Subcutaneous abdominal adipose tissue (tissue), 5 donors: ENCODE results near the gene PDCD2.
"Not testable (repeated sequence)": the region's sequence is repeated elsewhere in the genome, so short reads cannot be mapped to it uniquely, and the experiment has no call there.

ENCODE experiments used
- H3K27ac ChIP-seq: one replicate; pipeline ENCODE4 v1.7.0; 2013; ENCODE audit warnings: low read depth, mild to moderate bottlenecking, inconsistent platforms, low read length, moderate library complexity
- H3K27me3 ChIP-seq, 5 donors: one replicate each; pipeline ENCODE4 v1.7.0; 2013; ENCODE audit warnings: low read length in 5 of 5, inconsistent platforms in 1 of 5; ENCODE audit not compliant: control insufficient read depth in 5 of 5, insufficient read depth in 4 of 5
- H3K36me3 ChIP-seq, 5 donors: one replicate each; pipeline ENCODE4 v1.7.0; 2013; ENCODE audit warnings: low read length in 5 of 5; ENCODE audit not compliant: control insufficient read depth in 5 of 5, insufficient read depth in 5 of 5
- H3K4me1 ChIP-seq, 5 donors: one replicate each; pipeline ENCODE4 v1.7.0; 2013; ENCODE audit warnings: low read length in 5 of 5, mild to moderate bottlenecking in 3 of 5, moderate library complexity in 1 of 5; ENCODE audit not compliant: control insufficient read depth in 5 of 5, insufficient read depth in 5 of 5
- H3K4me3 ChIP-seq, 5 donors: one replicate each; pipeline ENCODE4 v1.7.0; 2013; ENCODE audit warnings: low read length in 5 of 5, low read depth in 1 of 5
- H3K9ac ChIP-seq, 5 donors: one replicate each; pipeline ENCODE4 v1.7.0; 2013; ENCODE audit warnings: low read length in 5 of 5, mild to moderate bottlenecking in 4 of 5, moderate library complexity in 3 of 5
- H3K9me3 ChIP-seq, 5 donors: one replicate each; pipeline ENCODE4 v1.7.0; 2013; ENCODE audit warnings: low read length in 5 of 5; ENCODE audit not compliant: control insufficient read depth in 5 of 5
- donor health status: healthy.
- donor health status: healthy.
- donor health status: healthy.
- donor health status: healthy.
- donor health status: healthy.

The PDCD2 gene

GRCh38 chr6:170529839-170530469, 54.5 kb downstream of the PDCD2 start:
- Histone ChIP-seq H3K27ac (no peak overlapping the region), H3K9me3 (no peaks in the 10 kb centered on the region), H3K27me3 (no peaks in the 10 kb centered on the region), H3K4me3 (no peak overlapping the region), H3K9ac (no peak overlapping the region), H3K4me1 (no peaks in the 10 kb centered on the region), H3K36me3 (peaks cover 16 to 33% (median 26%) of the 10 kb centered on the region in 5 donors)

DNA sequence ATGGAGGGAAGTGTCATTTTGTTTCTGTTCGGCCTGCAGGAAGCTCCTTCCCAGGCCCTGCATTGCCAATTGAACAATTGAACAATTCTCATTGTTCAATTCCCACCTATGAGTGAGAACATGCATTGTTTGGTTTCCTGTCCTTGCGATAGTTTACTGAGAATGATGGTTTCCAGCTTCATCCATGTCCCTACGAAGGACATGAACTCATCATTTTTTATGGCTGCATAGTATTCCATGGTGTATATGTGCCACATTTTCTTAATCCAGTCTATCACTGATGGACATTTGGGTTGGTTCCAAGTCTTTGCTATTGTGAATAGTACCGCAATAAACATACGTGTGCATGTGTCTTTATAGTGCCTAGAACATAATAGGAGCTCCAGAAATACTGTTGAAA, 56.4 kb downstream of the PDCD2 start:
- H3K36me3 ChIP-seq, result peaks cover 1 to 15% (median 9%) of the 10 kb centered on the region in 5 donors
- not testable (repeated sequence) for H3K27me3 ChIP-seq, H3K27ac ChIP-seq, H3K4me3 ChIP-seq, H3K9ac ChIP-seq, H3K9me3 ChIP-seq
- H3K4me1 ChIP-seq, result peaks cover 0 to 12% (median 0%) of the 10 kb centered on the region in 5 donors

DNA sequence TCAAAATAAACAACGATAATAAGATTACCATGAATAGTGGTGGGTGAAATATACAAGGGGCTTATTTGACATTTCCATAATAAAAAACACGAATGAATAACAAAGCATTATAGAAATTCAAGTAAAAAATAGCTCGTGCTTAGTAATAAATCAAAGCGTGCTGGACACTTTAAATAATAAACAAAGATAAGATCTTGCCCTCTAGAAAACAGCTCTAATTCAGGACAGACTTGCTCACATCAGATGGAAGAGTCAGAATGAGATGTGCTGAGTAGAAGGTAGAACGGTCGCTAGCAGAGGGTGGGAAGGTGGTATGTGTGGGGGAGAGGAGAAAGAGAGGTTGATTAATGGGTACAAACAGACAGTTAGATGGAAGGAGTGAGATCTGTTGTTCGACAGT, 58.6 kb downstream of the PDCD2 start:
- H3K9me3 ChIP-seq, result no peaks in the 10 kb centered on the region
- no peaks in the 10 kb centered on the region for H3K27me3 ChIP-seq
- no peak overlapping the region for H3K9ac ChIP-seq
- H3K4me1 ChIP-seq, result peaks cover 0 to 20% (median 0%) of the 10 kb centered on the region in 5 donors
- no peak overlapping the region for H3K4me3 ChIP-seq
- H3K36me3 ChIP-seq, result no peaks in the 10 kb centered on the region
- no peak overlapping the region for H3K27ac ChIP-seq
